Activated CD4-positive, alpha-beta T cell treated with anti-CD3 and anti-CD28 coated beads for 48 hours (primary cell): ENCODE data around the gene SCML2.
"Not testable (repeated sequence)": the region's sequence is repeated elsewhere in the genome, so short reads cannot be mapped to it uniquely, and the experiment has no call there.

Source experiments
- DNase-seq: peaks from one replicate; pipeline ENCODE4 v3.0.0-alpha.2; 2020

SCML2 gene

GRCh38 chrX:18354369-18355223, at the start of gene SCML2:
Gene SCML2 (minus strand): TSS chrX:18354688. CDS start chrX:18334071, 20,617 bp downstream.
- DNase-seq: peak; percentile 54

GRCh38 chrX:18401848-18402213, 47.3 kb upstream of the SCML2 start:
- no peak for DNase-seq

GRCh38 chrX:18394477-18394876, 40.0 kb upstream of the SCML2 start:
- no peak for DNase-seq

DNA sequence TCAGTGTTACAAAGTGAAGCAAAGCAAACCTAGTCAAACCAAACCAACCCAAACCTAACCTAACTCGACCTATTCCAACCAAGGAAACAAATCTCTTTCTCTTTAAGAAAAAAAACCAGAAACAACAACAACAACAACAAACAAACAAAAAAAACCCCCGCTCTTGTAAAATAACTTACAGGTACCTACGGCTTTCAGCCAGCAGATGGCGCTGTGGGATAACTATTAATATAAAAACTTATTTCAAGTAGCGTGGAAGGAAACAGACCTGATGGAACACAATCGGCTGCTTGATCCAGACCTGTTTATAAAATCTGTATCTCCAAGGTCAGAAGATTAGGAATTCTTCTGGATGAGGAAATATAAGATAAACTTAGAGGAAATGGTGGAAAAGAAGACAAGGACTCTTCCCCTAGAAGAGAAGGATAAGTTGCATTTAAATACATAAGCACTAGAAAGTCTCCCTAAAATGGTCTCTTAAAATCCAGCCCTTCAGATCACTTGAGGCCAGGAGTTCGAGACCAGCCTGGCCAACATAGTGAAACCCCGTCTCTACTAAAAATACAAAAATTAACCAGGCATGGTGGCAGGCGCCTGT, 36.6 kb upstream of the SCML2 start:
- peak; percentile 68 for DNase-seq

DNA sequence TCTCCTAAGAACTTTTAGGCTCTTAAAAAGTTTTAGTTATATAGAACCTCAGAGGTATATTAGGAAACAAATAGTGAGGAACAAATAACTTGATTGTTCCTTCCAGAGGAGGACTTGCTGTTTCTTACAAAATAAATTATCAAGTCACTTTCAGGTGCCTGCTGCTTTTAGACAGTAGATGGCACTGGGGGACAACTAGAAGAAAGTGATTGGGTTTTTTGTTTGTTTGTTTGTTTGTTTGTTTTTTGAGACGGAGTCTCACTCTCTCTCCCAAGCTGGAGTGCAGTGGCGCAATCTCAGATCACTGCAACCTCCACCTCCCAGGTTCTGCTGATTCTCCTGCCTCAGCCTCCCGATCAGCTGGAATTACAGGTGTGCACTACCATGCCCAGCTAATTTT, 35.5 kb upstream of the SCML2 start:
- DNase-seq: no peak

DNA sequence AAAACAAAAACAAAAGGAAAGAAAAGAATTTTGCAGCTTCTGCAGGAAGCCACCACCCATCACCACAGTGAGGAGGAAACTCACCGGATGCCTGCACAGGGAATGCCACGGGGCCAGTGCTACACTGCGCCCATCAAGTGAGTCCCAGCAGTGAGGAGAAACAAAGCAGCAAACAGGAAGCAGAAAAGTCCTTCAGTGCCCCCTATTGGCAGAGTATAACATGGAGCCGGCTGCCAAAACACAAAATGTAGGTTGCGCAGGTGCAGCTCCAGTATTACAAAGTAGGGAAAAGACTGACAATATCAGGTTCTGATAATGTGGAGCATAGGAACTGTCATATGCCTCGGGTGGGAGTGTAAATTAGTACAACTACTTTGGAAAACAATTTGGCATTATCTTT, 23.3 kb upstream of the SCML2 start:
- peak; percentile 28 for DNase-seq

DNA sequence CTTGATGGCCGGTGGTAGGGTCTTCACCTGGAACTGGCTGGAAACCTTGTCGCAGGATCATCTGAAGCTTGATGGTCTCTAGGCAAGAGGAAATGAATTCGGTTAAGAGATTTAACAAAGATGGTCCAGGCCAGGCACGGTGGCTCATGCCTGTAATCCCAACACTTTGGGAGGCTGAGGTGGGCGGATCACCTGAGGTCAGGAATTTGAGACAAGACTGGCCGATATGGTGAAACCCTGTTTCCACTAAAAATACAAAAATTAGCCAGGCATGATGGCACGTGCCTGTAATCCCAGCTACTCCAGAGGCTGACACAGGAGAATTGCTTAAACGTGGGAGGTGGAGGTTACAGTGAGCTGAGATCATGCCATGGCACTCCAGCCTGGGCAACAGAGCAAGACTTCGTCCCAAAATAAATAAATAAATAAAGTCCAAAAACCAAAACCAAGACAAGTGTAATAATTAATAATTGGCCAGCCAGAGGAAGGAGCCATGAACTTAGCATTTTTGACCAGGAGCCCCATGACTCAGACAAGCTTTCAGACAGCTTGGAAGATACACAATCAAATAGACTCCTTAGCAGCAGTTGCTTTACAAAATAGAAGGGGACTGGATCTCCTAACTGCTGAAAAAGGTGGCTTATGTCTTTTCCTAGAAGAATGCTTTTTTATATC, 20.8 kb upstream of the SCML2 start:
- DNase-seq: not testable (repeated sequence)

GRCh38 chrX:18369096-18369495, 14.6 kb upstream of the SCML2 start:
- DNase-seq: not testable (repeated sequence)

- no peak for DNase-seq
Observed at GRCh38 chrX:18368402-18368801, 13.9 kb upstream of the SCML2 start.

GRCh38 chrX:18360867-18361266, 6.4 kb upstream of the SCML2 start:
- no peak for DNase-seq

DNA sequence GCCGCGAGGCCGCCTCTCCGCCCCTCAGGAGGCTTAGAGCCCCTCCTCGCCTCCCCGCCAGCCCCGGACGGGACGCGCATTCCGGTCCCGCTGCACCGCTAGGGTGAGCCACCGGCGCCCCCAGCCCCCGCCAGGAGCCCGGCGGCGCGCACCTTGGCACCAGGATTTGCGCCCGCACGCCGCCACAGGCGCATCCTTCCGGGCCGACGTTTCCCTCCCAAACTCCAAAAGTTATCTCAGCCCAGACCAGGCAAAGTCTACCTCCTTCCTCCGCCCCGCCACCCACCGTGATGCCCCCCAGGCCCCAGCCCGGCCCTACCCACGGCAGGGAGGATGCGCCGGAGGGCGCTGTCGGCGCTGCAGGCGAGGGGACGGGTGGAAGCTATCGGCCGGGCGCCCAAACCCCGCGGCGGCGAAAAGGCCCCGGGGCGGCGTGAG, 538 bp downstream of the SCML2 start:
- peak; percentile 22 for DNase-seq

DNA sequence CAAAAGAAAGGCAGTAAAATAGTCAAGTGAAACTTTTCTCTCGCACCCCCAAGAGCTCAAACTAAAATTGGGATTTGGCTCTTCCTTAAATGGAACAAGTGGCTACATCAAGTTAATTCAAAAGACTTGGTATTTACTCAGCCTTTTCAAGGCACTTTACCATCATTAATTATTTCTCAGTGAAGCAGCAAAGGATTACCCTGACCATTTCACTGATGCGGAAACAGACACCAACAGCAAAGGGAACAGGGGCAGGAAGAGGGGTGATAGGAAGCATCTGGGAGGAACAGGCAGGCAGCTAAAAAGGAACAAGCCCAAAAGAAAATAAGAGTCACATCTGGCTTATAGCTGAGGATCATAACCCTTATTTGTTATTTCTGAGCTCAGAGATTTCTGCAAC, 2.7 kb downstream of the SCML2 start:
- no peak for DNase-seq

DNA sequence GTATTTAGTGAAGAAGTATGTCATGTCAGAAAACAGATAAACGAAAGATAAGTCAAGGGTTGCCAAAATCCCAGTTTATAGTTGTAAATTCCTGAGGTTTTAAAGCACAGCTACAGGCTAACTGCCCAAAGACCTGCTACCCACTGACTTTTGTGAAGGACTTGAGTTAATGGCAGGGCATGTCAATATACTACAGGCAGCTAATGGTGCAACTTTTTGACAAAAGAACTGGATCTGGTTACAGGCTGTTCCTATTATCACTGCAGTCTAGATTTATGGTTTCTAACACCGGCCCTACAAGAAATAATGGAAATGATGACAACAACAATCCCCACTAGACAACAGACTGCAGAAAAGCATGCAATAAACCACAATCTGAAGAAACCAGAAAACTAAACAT, 6.4 kb downstream of the SCML2 start:
- no peak for DNase-seq

GRCh38 chrX:18309401-18309800, 45.1 kb downstream of the SCML2 start:
- DNase-seq: no peak

- DNase-seq: no peak
Observed at GRCh38 chrX:18297251-18297650, 57.2 kb downstream of the SCML2 start.

- no peak for DNase-seq
Observed at GRCh38 chrX:18294893-18295292, 59.6 kb downstream of the SCML2 start.

- DNase-seq: no peak
Observed at GRCh38 chrX:18291006-18291545, 63.4 kb downstream of the SCML2 start.

- no peak for DNase-seq
Observed at GRCh38 chrX:18290200-18290599, 64.3 kb downstream of the SCML2 start.

- DNase-seq: no peak
Observed at GRCh38 chrX:18288716-18289115, 65.8 kb downstream of the SCML2 start.

DNA sequence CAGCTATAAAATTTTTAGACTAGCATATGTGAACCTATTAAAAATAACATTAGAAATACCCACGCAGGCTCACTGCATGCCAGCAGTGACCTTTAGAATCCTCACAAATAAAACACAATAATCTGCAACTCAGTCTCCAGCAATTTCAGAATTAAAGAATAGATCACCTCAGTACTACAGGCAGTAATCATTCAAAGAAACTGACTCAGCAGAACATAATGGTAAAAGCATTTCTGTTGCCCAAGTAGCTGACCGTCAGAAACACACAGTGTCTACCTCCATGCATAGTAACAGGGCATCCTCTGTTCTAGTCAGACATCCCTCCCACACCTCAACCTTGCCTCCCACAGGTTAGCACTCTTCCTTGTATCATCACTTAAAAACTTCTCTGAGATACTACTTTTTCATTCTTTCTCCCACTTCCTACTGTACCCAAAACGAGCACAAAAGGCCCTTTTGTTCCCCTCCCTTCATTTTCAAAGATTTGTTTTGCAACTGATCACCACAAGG, 68.1 kb downstream of the SCML2 start:
- DNase-seq: no peak

DNA sequence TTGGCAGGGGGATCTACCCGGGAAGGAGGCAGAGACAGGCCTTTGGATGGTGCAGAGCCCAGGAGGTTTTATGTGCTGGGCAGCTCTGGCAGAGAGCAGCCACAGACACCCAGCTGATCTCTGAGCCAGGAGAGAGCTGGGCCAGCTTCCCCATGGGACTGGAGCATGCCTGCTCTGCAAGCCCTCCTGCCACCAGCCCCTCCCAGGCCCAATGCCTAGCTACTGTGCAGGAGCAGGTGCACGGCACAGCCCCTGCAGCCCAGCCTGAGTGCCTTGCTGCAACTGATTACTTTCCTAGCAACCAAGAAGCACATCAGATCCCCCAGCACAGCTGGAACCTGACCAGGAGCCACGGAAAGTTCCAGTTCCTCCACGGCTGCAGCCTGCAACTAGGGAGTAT, 76.0 kb downstream of the SCML2 start:
- DNase-seq: no peak

DNA sequence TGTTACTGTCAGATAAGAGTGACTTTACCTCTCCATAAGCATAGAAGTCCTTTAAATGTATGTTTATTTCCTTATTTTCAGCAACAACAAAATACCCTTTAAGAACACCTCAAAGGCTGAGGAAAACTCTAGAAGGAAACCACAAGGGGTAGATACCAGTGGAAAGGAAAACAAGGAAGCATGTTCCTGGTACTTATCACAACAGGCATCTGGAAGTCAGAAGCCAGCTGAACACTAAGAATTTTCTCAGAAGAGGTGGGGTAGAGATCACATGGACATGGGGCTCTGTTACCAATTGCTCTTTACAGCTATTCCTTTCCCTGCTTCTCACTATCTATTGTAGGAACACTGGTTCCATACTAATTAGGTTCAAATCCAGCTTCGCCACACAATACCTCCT, 82.3 kb downstream of the SCML2 start:
- DNase-seq: no peak

GRCh38 chrX:18271725-18272124, 82.8 kb downstream of the SCML2 start:
- no peak for DNase-seq
